Activated CD4-positive, CD25-positive, alpha-beta regulatory T cell treated with anti-CD3 and anti-CD28 coated beads, Interleukin-2, amount 50 U/mL, for 72 hours (primary cell): ENCODE results near the gene ARMC6.

ENCODE experiments used
- DNase-seq: peaks from one replicate; pipeline ENCODE4 v3.0.0; 2021

Gene ARMC6

GRCh38 chr19:19055701-19056100 lies 22.3 kb downstream of the ARMC6 start:
- no peak for DNase-seq

- DNase-seq = no peak
Observed at GRCh38 chr19:19056636-19057275, 23.4 kb downstream of the ARMC6 start.

DNA sequence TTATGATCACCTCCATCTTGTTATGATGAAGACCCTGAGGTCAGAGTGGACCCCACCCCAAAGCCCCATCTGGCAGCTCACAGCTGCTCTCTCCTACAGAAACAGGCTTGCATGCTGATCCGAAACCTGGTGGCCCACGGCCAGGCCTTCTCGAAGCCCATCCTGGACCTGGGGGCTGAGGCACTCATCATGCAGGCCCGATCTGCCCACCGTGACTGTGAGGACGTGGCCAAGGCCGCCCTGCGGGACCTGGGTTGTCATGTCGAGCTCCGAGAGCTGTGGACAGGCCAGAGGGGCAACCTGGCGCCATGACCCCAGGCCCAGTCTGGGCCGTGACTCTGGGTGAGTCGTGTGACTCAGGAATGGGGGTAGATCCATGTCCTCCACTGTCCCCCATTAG lies 23.9 kb downstream of the ARMC6 start:
- no peak for DNase-seq

GRCh38 chr19:19057720-19058119 lies 24.3 kb downstream of the ARMC6 start:
- no peak for DNase-seq

GRCh38 chr19:19059018-19059836 lies 25.8 kb downstream of the ARMC6 start:
- DNase-seq = no peak

DNA sequence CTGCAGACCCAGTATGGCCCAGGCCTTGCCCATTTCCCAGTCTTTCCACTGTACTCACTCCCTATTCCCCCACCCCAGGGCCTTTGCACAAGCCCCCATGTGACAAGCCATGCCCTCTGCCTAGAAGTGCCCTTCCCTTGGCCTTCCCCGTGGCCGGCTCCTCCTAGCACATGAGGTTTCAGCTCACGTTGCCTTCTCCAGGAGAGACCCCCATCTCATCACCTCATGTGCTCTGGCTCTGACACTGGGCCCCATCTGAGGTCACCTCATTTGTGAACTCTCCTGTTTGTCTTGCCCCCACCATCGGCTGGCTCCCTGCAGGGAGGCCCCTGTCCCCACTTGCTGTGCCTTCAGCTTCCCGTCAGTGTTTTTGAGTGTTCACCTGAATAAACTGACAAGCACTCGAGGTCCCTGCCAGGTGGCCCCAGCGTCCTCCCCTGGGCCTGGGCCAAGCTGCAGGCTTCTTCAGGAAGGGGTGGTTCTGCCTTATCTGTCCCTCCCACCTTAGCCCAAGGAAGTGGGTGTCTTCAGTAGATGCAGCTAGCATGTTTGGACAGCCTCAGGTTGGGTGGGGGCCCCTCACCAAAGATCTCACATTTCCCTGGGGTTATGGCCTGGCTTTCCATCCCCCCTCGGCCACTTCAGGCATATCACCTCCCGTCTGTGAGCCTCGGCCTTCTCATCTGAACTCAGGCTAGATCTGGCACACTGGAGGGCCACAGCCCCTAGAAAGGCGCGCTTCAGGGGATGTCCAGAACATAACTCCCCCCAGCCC lies 26.6 kb downstream of the ARMC6 start:
- no peak for DNase-seq

DNA sequence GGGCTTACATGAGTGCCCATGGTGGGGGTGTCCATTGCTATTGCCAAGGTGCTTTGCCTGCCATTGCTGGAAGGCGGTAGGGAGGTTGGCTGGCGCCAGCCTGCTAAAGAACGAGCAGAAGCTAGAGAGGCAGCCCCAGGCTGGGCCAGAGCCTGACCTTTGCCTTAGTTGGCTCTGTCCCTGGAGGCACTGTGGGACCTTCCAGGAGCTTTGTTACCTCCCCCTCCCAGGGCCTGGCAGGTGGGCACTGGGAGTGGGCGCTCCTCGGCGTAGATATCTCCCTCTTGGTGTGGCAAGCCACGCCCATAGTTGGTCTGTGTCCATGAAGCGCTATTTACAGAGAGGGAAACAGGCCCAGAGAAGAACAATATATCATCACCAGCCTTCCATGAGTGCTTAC lies 28.1 kb downstream of the ARMC6 start:
- no peak for DNase-seq

- DNase-seq = no peak
Observed at GRCh38 chr19:19062454-19063182, 29.2 kb downstream of the ARMC6 start.

- DNase-seq = peak; percentile 98
Observed at GRCh38 chr19:19063183-19064097, 30.0 kb downstream of the ARMC6 start, which contains the start of gene SLC25A42. Gene SLC25A42, plus strand, starts transcription at chr19:19063994. Its CDS starts 32,131 bp downstream, at chr19:19096125.

- DNase-seq = no peak
Observed at GRCh38 chr19:19064098-19064722, 30.8 kb downstream of the ARMC6 start.

DNA sequence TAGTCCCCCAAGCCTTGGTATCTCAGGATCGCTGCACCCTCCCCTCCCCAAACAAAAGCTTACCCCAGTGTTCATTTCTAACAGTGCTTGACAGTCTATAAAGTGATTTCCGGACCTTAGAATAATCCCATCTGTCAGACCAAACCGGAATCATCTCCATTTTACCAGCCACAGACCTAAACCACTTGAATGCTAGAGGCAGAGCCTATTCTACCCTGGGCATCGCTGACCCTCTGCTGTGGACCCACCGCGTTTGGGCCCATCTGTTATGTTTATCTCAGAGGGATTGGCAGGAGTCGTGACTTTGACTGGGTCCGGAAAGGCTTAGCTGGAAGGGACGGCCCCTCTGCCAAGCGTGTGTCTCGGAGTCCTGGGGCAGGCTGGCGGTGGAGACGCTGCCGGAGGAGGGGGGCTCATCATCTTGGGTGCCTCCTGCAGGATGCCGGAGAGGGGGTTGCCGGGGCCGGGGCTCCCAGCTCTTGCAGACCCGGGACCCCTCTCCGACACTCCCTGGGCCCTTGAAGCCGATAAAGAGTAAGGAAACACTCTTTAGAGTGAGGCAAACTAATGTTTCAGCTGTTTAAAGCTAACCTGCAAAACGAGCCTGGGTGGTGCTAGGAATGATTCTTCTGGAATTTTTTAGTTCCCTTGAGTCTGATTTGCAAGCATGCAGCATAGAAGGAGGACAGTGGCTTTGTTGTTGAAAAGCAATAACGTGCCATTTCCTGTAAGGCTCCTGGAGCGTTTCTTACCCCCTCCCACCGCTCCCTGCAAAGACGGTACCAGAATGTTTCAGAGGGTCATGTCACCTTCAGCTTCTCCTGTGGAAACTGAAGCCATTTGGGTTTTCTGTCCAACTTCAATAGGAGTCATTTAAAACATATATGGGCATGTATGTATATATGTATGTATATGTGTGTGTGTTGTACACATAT lies 31.7 kb downstream of the ARMC6 start:
- peak; percentile 53 for DNase-seq

GRCh38 chr19:19067276-19068072 lies 34.1 kb downstream of the ARMC6 start:
- DNase-seq = no peak

- DNase-seq = no peak
Observed at GRCh38 chr19:19068659-19069654, 35.6 kb downstream of the ARMC6 start.

- no peak for DNase-seq
Observed at GRCh38 chr19:19071897-19072296, 38.5 kb downstream of the ARMC6 start.

DNA sequence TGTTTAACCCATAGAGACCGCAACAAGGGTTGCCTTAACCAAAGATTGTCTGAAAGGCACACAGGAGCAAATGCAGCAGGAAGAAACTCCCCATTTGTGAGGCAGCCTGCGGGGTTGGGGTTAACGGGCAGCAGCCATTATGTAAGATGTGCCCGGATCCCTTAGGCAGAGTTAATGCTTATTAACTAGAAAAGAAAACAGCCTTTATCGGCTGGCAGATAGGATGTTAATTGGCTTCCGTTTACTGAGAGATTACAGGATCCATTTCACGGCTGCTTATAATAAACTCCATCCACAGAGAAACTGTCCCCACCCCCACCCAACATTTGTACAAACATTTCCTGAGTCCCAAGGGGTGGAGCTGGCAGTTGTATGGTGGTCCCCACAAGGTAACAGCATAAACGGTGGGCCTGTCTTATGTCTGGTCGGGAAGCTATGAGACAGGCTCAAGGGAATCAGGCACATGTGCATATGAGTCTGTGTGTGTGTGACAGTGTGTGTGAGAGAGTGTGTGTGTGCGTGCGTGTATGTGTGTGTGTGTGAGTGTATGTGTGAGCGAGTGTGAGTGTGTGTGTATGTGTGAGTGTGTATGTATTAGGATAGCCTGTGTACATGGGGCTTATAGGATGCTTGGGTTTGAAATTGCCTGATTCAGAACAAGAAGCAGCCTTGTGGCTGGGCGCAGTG lies 40.9 kb downstream of the ARMC6 start:
- DNase-seq = no peak

GRCh38 chr19:19075126-19075525 lies 41.7 kb downstream of the ARMC6 start:
- no peak for DNase-seq

DNA sequence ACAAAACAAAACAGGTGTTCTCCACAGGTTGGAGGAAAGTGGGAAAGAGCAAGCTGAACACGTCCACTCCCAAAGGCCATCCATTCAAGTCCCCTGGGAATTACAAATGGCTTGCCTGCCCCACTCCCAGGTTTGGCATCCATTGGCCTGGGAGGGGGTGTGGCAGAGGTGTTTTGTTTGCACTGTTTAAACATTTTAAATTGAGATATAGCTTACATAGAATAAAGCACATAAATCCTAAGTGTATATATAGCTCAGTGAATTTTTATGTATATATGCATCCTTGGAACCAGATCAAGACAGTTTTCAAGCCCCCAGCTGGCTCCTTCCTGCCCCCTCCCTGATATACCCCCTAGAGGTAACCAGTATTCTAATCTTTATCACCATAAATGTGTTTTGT lies 43.1 kb downstream of the ARMC6 start:
- no peak for DNase-seq
